ENCODE data around the gene CCDC18.

GRCh38 chr1:93219443-93219842 is 38.9 kb downstream of the CCDC18 start:
- TF ChIP-seq POLR2AphosphoS5 (IDR thresholded peaks at IDR 0.05; ENCODE audit: low read depth) (no peak), CTCF (IDR thresholded peaks at IDR 0.05; ENCODE audit: insufficient read depth, low read length) (no peak), GABPA (IDR thresholded peaks at IDR 0.05; ENCODE audit: low read depth) (no peak), SPI1 (IDR thresholded peaks at IDR 0.05; ENCODE audit: borderline replicate concordance, low read depth) (no peak)
- TF ChIP-seq, protein P1, sequence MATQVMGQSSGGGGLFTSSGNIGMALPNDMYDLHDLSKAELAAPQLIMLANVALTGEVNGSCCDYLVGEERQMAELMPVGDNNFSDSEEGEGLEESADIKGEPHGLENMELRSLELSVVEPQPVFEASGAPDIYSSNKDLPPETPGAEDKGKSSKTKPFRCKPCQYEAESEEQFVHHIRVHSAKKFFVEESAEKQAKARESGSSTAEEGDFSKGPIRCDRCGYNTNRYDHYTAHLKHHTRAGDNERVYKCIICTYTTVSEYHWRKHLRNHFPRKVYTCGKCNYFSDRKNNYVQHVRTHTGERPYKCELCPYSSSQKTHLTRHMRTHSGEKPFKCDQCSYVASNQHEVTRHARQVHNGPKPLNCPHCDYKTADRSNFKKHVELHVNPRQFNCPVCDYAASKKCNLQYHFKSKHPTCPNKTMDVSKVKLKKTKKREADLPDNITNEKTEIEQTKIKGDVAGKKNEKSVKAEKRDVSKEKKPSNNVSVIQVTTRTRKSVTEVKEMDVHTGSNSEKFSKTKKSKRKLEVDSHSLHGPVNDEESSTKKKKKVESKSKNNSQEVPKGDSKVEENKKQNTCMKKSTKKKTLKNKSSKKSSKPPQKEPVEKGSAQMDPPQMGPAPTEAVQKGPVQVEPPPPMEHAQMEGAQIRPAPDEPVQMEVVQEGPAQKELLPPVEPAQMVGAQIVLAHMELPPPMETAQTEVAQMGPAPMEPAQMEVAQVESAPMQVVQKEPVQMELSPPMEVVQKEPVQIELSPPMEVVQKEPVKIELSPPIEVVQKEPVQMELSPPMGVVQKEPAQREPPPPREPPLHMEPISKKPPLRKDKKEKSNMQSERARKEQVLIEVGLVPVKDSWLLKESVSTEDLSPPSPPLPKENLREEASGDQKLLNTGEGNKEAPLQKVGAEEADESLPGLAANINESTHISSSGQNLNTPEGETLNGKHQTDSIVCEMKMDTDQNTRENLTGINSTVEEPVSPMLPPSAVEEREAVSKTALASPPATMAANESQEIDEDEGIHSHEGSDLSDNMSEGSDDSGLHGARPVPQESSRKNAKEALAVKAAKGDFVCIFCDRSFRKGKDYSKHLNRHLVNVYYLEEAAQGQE (IDR thresholded peaks at IDR 0.05; ENCODE audit: insufficient replicate concordance, low read depth) = no peak

Measured in HL-60 (cell line).